Measurements from ENCODE around the gene ATP1A2. TPM values are rescaled to one million over a fixed set of nuclear protein-coding genes. Genes with fewer than 3 reads are reported as not detected.

The ATP1A2 gene
- total and polyA plus RNA-seq, 12 donors: 0.47 to 4.5 (median 1.5) TPM

DNA sequence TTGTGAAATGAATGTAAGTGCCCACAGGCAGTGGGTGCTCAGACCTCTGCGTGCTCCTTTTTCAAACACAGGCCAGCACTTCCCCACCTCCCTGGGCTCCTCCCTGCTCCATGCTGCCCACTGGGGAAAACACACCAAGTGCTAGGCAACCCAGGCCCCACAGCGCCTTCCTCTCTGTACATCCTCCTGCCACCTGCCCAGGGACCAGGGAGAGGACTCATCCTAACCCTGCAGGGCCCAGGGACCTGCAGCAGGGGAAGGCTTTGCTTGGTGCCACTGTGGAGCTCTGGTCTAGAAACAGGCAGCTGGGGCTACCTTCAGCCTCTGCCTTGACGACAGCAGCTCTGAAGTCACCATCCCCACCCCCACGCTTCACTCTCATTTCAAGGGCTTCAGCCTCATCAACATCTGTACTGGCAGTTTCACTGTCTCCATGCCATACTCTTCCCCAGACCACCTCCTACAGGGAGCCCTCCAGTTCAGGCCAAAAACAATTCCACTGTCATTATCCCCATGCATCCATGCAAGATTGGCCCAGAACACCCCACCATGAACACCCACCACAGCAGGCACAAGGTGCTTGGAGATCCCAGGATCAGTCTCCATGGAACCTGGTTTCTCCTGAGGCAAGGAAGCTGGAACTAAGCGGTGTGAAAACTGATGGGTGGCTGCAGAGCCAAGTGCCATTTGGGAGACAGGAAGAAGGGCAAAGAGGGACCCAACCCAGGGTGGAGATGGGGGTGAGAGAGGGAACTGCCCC, 18.2 kb upstream of the ATP1A2 start:
- DNase-seq: peak in 1 of 7 donors; percentile 66
- peak overlapping the region in 1 of 5 donors; percentile 79 for H3K27ac ChIP-seq
- peaks cover 0 to 9% of the 10 kb centered on the region in 2 donors for H3K36me3 ChIP-seq (replicated peaks in 1 of 2)
- H3K9me3 ChIP-seq (replicated peaks in 1 of 3): no peaks in the 10 kb centered on the region
- no peaks in the 10 kb centered on the region for H3K27me3 ChIP-seq
- 59 to 74% (median 68%) methylated on average over 3 to 5 of the region's 5 CpGs for WGBS, 4 donors
- H3K4me1 ChIP-seq (replicated peaks in 1 of 2): peaks cover 10 to 18% of the 10 kb centered on the region in 2 donors
- TF ChIP-seq CTCF (IDR thresholded peaks at IDR 0.05) (no peak), POLR2A (IDR thresholded peaks at IDR 0.05) (no peak)
- peak overlapping the region in 2 of 4 donors; percentile 54 to 76 for H3K4me3 ChIP-seq
- intact Hi-C loops (cut with DNase I): loop anchor here in 1 of 2 donors (10.0 kb wide), 1 partner anchor 153 kb away; the partner anchor contains the start of gene IGSF9

- TF ChIP-seq CTCF (IDR thresholded peaks at IDR 0.05) (no peak), POLR2A (IDR thresholded peaks at IDR 0.05) (peak in 1 of 2 donors; percentile 23)
- 1 to 18% (median 6%) methylated on average over 4 to 62 of the region's 64 CpGs for WGBS, 4 donors
- Histone ChIP-seq H3K9me3 (replicated peaks in 1 of 3) (no peaks in the 10 kb centered on the region), H3K4me1 (replicated peaks in 1 of 2) (peaks cover 10 to 18% of the 10 kb centered on the region in 2 donors), H3K27ac (peak within 1 kb of the TSS; percentile 55 to 90 (median 86)), H3K36me3 (replicated peaks in 1 of 2) (peaks cover 0 to 7% of the 10 kb centered on the region in 2 donors), H3K4me3 (peak within 1 kb of the TSS; percentile 35 to 85 (median 65)), H3K27me3 (no peaks in the 10 kb centered on the region)
- intact Hi-C loops (cut with DNase I): loop anchor here in 1 of 2 donors (10.0 kb wide), 1 partner anchor 153 kb away; the partner anchor contains the start of gene IGSF9
- DNase-seq: peak; percentile 89 to 95 (median 94)
Observed at GRCh38 chr1:160097911-160098851, 17.4 kb upstream of the ATP1A2 start, which contains the start of gene IGSF8. Gene IGSF8 (minus strand): TSS chr1:160098619. CDS start chr1:160098472, 147 bp downstream.

DNA sequence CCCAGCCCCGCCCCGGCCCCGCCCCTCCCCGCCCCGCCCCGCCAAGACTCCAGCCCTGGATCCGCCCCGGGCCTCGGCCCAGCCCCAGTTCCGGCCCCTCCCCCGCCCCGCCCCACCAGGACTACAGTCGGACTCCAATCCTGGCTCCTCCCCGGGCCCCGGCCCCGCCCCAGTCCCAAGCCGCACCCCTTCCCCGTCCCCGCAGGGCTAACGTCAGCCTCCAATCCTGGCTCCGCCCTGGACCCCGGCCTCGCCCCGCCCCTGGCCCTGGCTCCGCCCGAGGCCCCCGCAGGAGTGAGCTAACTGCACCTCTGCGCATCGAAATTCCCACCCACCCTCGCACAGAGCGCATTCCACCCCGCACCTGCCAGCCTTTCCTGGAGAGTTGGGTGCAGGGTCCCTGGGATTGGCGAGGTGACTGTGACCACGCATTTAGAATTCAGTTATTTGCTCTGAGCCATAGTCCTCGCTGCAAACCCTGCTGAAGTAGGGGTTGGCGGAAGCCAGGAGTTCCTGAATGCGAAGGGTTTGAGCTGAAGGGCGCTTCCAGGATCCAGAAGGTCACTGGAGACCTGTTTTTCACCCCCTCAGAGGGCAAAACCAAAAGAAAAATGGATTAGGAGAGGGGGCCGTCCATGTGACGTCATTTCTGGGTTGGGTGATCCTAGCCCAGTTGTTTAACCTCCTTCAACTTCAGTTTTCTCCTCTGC, 16.6 kb upstream of the ATP1A2 start:
- Histone ChIP-seq H3K4me3 (peak overlapping the region in 3 of 4 donors; percentile 27 to 85 (median 54)), H3K9me3 (replicated peaks in 1 of 3) (no peaks in the 10 kb centered on the region), H3K27ac (peak overlapping the region; percentile 55 to 90 (median 86)), H3K36me3 (replicated peaks in 1 of 2) (peaks cover 0 to 7% of the 10 kb centered on the region in 2 donors), H3K27me3 (no peaks in the 10 kb centered on the region), H3K4me1 (replicated peaks in 1 of 2) (peaks cover 10 to 18% of the 10 kb centered on the region in 2 donors)
- DNase-seq: peak; percentile 98 to 99 (median 98)
- TF ChIP-seq CTCF (IDR thresholded peaks at IDR 0.05) (no peak), POLR2A (IDR thresholded peaks at IDR 0.05) (peak in 1 of 2 donors; percentile 71)
- 2 to 5% (median 4%) methylated on average over 6 to 38 of the region's 40 CpGs for WGBS, 4 donors
- intact Hi-C loops (cut with DNase I): loop anchor here in 1 of 2 donors (10.0 kb wide), 1 partner anchor 154 kb away; the partner anchor contains the start of gene IGSF9
